A673 (cell line): Measurements from ENCODE around the gene ZNF134. TPM values are rescaled to one million over a fixed set of nuclear protein-coding genes. Genes with fewer than 3 reads are reported as not detected.

ENCODE experiments used
- BruUV-seq: library from RNA; stranded (reverse); fragments of 400-500 nt; replicated peaks from 2 replicates; lab custom pipeline; 2021; lab: Mats Ljungman, UMichigan
- CTCF ChIA-PET: fragments of 300-600 bp; sonication (Branson Sonifier 250); formaldehyde crosslinking; loops from one replicate; lab custom pipeline; 2022; ENCODE audit warnings: antibody characterized with exemption; lab: Charles Lee
- POLR2A ChIA-PET: fragments of 300-600 bp; sonication (Branson Sonifier 250); formaldehyde crosslinking; loops from one replicate; lab custom pipeline; 2022; ENCODE audit warnings: antibody characterized with exemption; ENCODE audit not compliant: low non-redundant PET; lab: Charles Lee
- DNase-seq: peaks from one replicate; pipeline ENCODE4 v3.0.0-alpha.2; 2015; ENCODE audit warnings: low spot score
- H3K27ac ChIP-seq: fragments of 200-600 bp; sonication (generic); 2 replicates; pipeline ENCODE4 v1.5.1; 2016; ENCODE audit warnings: mixed run types, low read depth, mild to moderate bottlenecking, mixed read lengths, antibody characterized with exemption, low read length; ENCODE audit not compliant: poor library complexity, severe bottlenecking
- H3K27me3 ChIP-seq: fragments of 200-600 bp; sonication (generic); replicated peaks from 2 replicates; pipeline ENCODE4 v1.6.1; 2017; ENCODE audit warnings: mixed run types, low read depth, mild to moderate bottlenecking, mixed read lengths, antibody characterized with exemption, low read length; ENCODE audit not compliant: insufficient read depth, poor library complexity
- H3K36me3 ChIP-seq: fragments of 200-600 bp; sonication (generic); 2 replicates; pipeline ENCODE4 v1.6.1; 2016; ENCODE audit warnings: mixed run types, mild to moderate bottlenecking, mixed read lengths, antibody characterized with exemption, low read length; ENCODE audit not compliant: insufficient read depth, poor library complexity, severe bottlenecking
- H3K4me1 ChIP-seq: fragments of 200-600 bp; sonication (generic); 2 replicates; pipeline ENCODE4 v1.6.1; 2017; ENCODE audit warnings: mixed run types, mild to moderate bottlenecking, mixed read lengths, antibody characterized with exemption, low read length; ENCODE audit not compliant: insufficient read depth, poor library complexity, severe bottlenecking
- H3K4me3 ChIP-seq: fragments of 200-600 bp; sonication (generic); 2 replicates; pipeline ENCODE4 v1.5.1; 2016; ENCODE audit warnings: low read depth, mixed run types, mild to moderate bottlenecking, mixed read lengths, low read length; ENCODE audit not compliant: poor library complexity, severe bottlenecking
- H3K9me3 ChIP-seq: fragments of 200-600 bp; sonication (generic); 2 replicates; pipeline ENCODE4 v1.6.1; 2016; ENCODE audit warnings: mixed run types, low read depth, mild to moderate bottlenecking, mixed read lengths, antibody characterized with exemption, low read length; ENCODE audit not compliant: poor library complexity, severe bottlenecking
- CTCF ChIP-seq: fragments of 300-800, 200-600 bp; sonication (generic); conservative IDR thresholded peaks from 2 replicates; pipeline ENCODE4 v1.5.1; 2017; ENCODE audit warnings: low read depth, mild to moderate bottlenecking, antibody characterized with exemption, low read length, moderate library complexity, mixed read lengths
- EZH2 ChIP-seq: fragments of 200-600 bp; sonication (generic); IDR thresholded peaks from 2 replicates; pipeline ENCODE4 v1.6.1; 2017; ENCODE audit warnings: borderline replicate concordance, low read depth, mild to moderate bottlenecking, mixed read lengths, antibody characterized with exemption, low read length; ENCODE audit not compliant: poor library complexity, severe bottlenecking
- intact Hi-C: fragments of 100-400 bp; cut with micrococcal nuclease; formaldehyde crosslinking; loops from one replicate; pipeline ENCODE4 v1.10.0; 2022; ENCODE audit not compliant: unreplicated experiment
- total RNA-seq: library from RNA; stranded (reverse); gene quantifications from 2 replicates; pipeline ENCODE4 v1.2.3, GENCODE V29; 2021

The ZNF134 gene
- total RNA-seq, 1 experiment from 2014 or later = 24.7 TPM

- intact Hi-C loops = no loop called here
- no peak for DNase-seq
- no peaks in the 10 kb centered on the region for H3K4me1 ChIP-seq
- no peak overlapping the region for H3K27ac ChIP-seq
- no TSS peak for BruUV-seq
- ChIA-PET POLR2A (no interaction called here), CTCF (no interaction called here)
- H3K36me3 ChIP-seq = peaks cover 32% of the 10 kb centered on the region
- H3K9me3 ChIP-seq = peaks cover 53% of the 10 kb centered on the region
- H3K27me3 ChIP-seq = no peaks in the 10 kb centered on the region
- TF ChIP-seq EZH2 (no peak), CTCF (no peak)
- H3K4me3 ChIP-seq = no peak overlapping the region
These were observed 23.3 kb downstream of the ZNF134 start for GRCh38 chr19:57637379-57637778.

GRCh38 chr19:57641715-57642234, 27.7 kb downstream of the ZNF134 start:
- Histone ChIP-seq H3K4me1 (no peaks in the 10 kb centered on the region), H3K36me3 (peaks cover 28% of the 10 kb centered on the region), H3K27me3 (no peaks in the 10 kb centered on the region), H3K27ac (no peak overlapping the region), H3K4me3 (no peak overlapping the region), H3K9me3 (peaks cover 50% of the 10 kb centered on the region)
- BruUV-seq = no TSS peak
- no peak for TF ChIP-seq EZH2
- TF ChIP-seq CTCF = no peak
- DNase-seq = no peak
- ChIA-PET CTCF (no interaction called here), POLR2A (no interaction called here)
- intact Hi-C loops = no loop called here

GRCh38 chr19:57642396-57643046, 28.5 kb downstream of the ZNF134 start:
- Histone ChIP-seq H3K9me3 (peaks cover 43% of the 10 kb centered on the region), H3K4me3 (no peak overlapping the region), H3K27me3 (no peaks in the 10 kb centered on the region), H3K4me1 (no peaks in the 10 kb centered on the region), H3K36me3 (peaks cover 28% of the 10 kb centered on the region), H3K27ac (no peak overlapping the region)
- intact Hi-C loops = no loop called here
- POLR2A ChIA-PET = no interaction called here
- DNase-seq = no peak
- CTCF ChIA-PET = no interaction called here
- no TSS peak for BruUV-seq
- TF ChIP-seq CTCF = no peak
- no peak for TF ChIP-seq EZH2
